ENCODE measurements around the gene TP53.

- TF ChIP-seq CTCF (IDR thresholded peaks at IDR 0.05) (no peak), POLR2AphosphoS2 (conservative IDR thresholded peaks at IDR 0.05; ENCODE audit: low read length) (no peak), MAFK (IDR thresholded peaks at IDR 0.05; ENCODE audit: partially characterized antibody) (no peak)
Observed at GRCh38 chr17:7709031-7709430, 21.7 kb upstream of the TP53 start.

Measured in A549 (cell line).